A549 (cell line): Measurements from ENCODE around the gene STAMBPL1. TPM values are rescaled to one million over a fixed set of nuclear protein-coding genes. Genes with fewer than 3 reads are reported as not detected.

Source experiments
- ATAC-seq, 2 experiments: fragments of 200-7000 bp in 1 of 2; fragments of >200 bp in 1 of 2; cut with Nextera tagmentation in 1 of 2; cut with Tn5 transposase in 1 of 2; 3 replicates each; pipeline versions ENCODE4 v1.8.0 to v1.9.1; 2018 to 2020; ENCODE audit warnings: mild to moderate bottlenecking in 1 of 2, moderate library complexity in 1 of 2
- CTCF ChIA-PET: fragments of 300-600 bp; sonication (Branson Sonifier 250); formaldehyde crosslinking; extraction: SDS; loops from one replicate; lab custom pipeline; 2021; ENCODE audit warnings: antibody characterized with exemption, inconsistent platforms; lab: Yijun Ruan, JAX
- POLR2A ChIA-PET: fragments of 350-600 bp; formaldehyde crosslinking; extraction: SDS; loops from one replicate; lab custom pipeline; 2021; ENCODE audit warnings: antibody characterized with exemption, inconsistent platforms; lab: Yijun Ruan, JAX
- DNase-seq, 2 experiments: peaks; one replicate each; pipeline versions ENCODE4 v3.0.0 to v3.0.0-alpha.2; 2011 to 2016; ENCODE audit warnings: low read depth in 1 of 2, low spot score in 1 of 2
- FAIRE-seq: peaks from 2 replicates; lab custom pipeline; 2011; peaks lifted over from hg19 to GRCh38; lab: Jason Lieb, UNC
- H3K27ac ChIP-seq, 2 experiments: fragments of >200 bp; sonication (Bioruptor Twin); formaldehyde crosslinking; 3 replicates each; pipeline ENCODE4 v1.5.1; 2016 to 2017
- H3K4me1 ChIP-seq: fragments of >200 bp; sonication (Bioruptor Twin); formaldehyde crosslinking; 3 replicates; pipeline ENCODE4 v1.6.1; 2016
- H3K4me2 ChIP-seq: fragments of >200 bp; sonication (Bioruptor Twin); formaldehyde crosslinking; 3 replicates; pipeline ENCODE4 v1.6.1; 2016
- H3K4me3 ChIP-seq: fragments of >200 bp; sonication (Bioruptor Twin); formaldehyde crosslinking; 3 replicates; pipeline ENCODE4 v1.5.1; 2016
- H3K9me3 ChIP-seq: fragments of >200 bp; sonication (Bioruptor Twin); formaldehyde crosslinking; 3 replicates; pipeline ENCODE4 v1.6.1; 2016
- CBX8 ChIP-seq: fragments of 200-600 bp; sonication (generic); IDR thresholded peaks from 2 replicates; pipeline ENCODE4 v1.6.1; 2016
- CTCF ChIP-seq: fragments of >200 bp; sonication (Bioruptor Twin); formaldehyde crosslinking; IDR thresholded peaks from 3 replicates; pipeline ENCODE4 v1.5.1; 2016
- EHMT2 ChIP-seq: fragments of 200-600 bp; sonication (generic); IDR thresholded peaks from 2 replicates; pipeline ENCODE4 v1.6.1; 2016; ENCODE audit warnings: antibody characterized with exemption, low read depth, mild to moderate bottlenecking, moderate library complexity
- ELK1 ChIP-seq: fragments of 150-350 bp; IDR thresholded peaks from 2 replicates; pipeline ENCODE4 v1.6.1; 2014; ENCODE audit warnings: low read depth, mild to moderate bottlenecking, low read length
- EP300 ChIP-seq, 2 experiments: fragments of >200 bp; sonication (Bioruptor Twin); formaldehyde crosslinking; IDR thresholded peaks; 2 replicates in 1 of 2; 3 replicates in 1 of 2; pipeline ENCODE4 v1.6.1; 2016 to 2017
- ESRRA ChIP-seq: fragments of 150-350 bp; IDR thresholded peaks from 2 replicates; pipeline ENCODE4 v1.6.1; 2014; ENCODE audit warnings: mild to moderate bottlenecking, low read length, borderline replicate concordance
- FOSL2 ChIP-seq, 2 experiments: fragments of 450-650 bp in 1 of 2; fragments of >200 bp in 1 of 2; sonication (Bioruptor Twin) in 1 of 2; formaldehyde crosslinking; IDR thresholded peaks; 2 replicates each; pipeline versions ENCODE4 v1.5.0 to v1.6.1; 2016 to 2020; ENCODE audit warnings: mild to moderate bottlenecking in 1 of 2, moderate library complexity in 1 of 2
- FOXS1 ChIP-seq: fragments of 250-450 bp; sonication (Bioruptor Pico); IDR thresholded peaks from 2 replicates; pipeline ENCODE4 v1.5.0; 2020; ENCODE audit warnings: mild to moderate bottlenecking, moderate library complexity
- GATA3 ChIP-seq: IDR thresholded peaks from 2 replicates; pipeline ENCODE4 v1.6.1; 2012; ENCODE audit warnings: borderline replicate concordance
- HDAC2 ChIP-seq: fragments of 200-600 bp; sonication (generic); IDR thresholded peaks from 2 replicates; pipeline ENCODE4 v1.6.1; 2016
- HEYL ChIP-seq: fragments of 250-450 bp; sonication (Bioruptor Pico); IDR thresholded peaks from 2 replicates; pipeline ENCODE4 v1.8.0; 2021; ENCODE audit warnings: mild to moderate bottlenecking, moderate library complexity
- HOXB13 ChIP-seq: fragments of 250-450 bp; sonication (Bioruptor Pico); IDR thresholded peaks from 2 replicates; pipeline ENCODE4 v1.5.0; 2020; ENCODE audit warnings: low read depth, mild to moderate bottlenecking, moderate library complexity
- MAZ ChIP-seq: fragments of 150-350 bp; IDR thresholded peaks from 2 replicates; pipeline ENCODE4 v1.6.1; 2014; ENCODE audit warnings: antibody characterized with exemption, low read depth, low read length, borderline replicate concordance
- MYC ChIP-seq: IDR thresholded peaks from 2 replicates; pipeline ENCODE4 v1.6.1; 2012; ENCODE audit warnings: mild to moderate bottlenecking, inconsistent platforms, low read length, improper control_type of control experiment, borderline replicate concordance
- NFE2L2 ChIP-seq: fragments of 150-350 bp; conservative IDR thresholded peaks from 2 replicates; pipeline ENCODE4 v1.6.1; 2014; ENCODE audit warnings: low read length
- NPAS2 ChIP-seq: fragments of 250-450 bp; sonication (Bioruptor Pico); IDR thresholded peaks from 2 replicates; pipeline ENCODE4 v1.8.0; 2022; ENCODE audit warnings: mild to moderate bottlenecking, moderate library complexity, borderline replicate concordance
- POLR2A ChIP-seq: IDR thresholded peaks from 2 replicates; pipeline ENCODE4 v1.6.1; 2012; ENCODE audit warnings: mild to moderate bottlenecking, low read length
- RARB ChIP-seq: fragments of 250-450 bp; sonication (Bioruptor Pico); IDR thresholded peaks from 2 replicates; pipeline ENCODE4 v1.8.0; 2021; ENCODE audit warnings: mild to moderate bottlenecking, moderate library complexity
- RCOR1 ChIP-seq: fragments of 150-350 bp; IDR thresholded peaks from 2 replicates; pipeline ENCODE4 v1.6.1; 2014; ENCODE audit warnings: antibody characterized with exemption, low read length, low read depth
- SMC3 ChIP-seq: fragments of >200 bp; sonication (Bioruptor Twin); formaldehyde crosslinking; IDR thresholded peaks from 3 replicates; pipeline ENCODE4 v1.6.1; 2018; ENCODE audit warnings: inconsistent platforms
- SREBF2 ChIP-seq: fragments of 450-650 bp; IDR thresholded peaks from 2 replicates; pipeline ENCODE4 v1.6.1; 2014; ENCODE audit warnings: mild to moderate bottlenecking, moderate library complexity
- TFCP2L1 ChIP-seq: fragments of 250-450 bp; sonication (Bioruptor Pico); IDR thresholded peaks from 2 replicates; pipeline ENCODE4 v1.5.0; 2021; ENCODE audit warnings: mild to moderate bottlenecking
- ZFP36 ChIP-seq: fragments of 450-650 bp; IDR thresholded peaks from 2 replicates; pipeline ENCODE4 v1.6.1; 2014; ENCODE audit warnings: borderline replicate concordance; ENCODE audit not compliant: partially characterized antibody
- ZNF302 ChIP-seq: fragments of 250-450 bp; sonication (Bioruptor Pico); IDR thresholded peaks from 2 replicates; pipeline ENCODE4 v1.9.0; 2021; ENCODE audit warnings: inconsistent platforms, mild to moderate bottlenecking, moderate library complexity
- WGBS: methylation state at CpG from one replicate; pipeline ENCODE4 v1.1.6; 2017; ENCODE audit errors: missing lambda C conversion rate; 5-methylcytosine and 5-hydroxymethylcytosine counted together
- polyA plus RNA-seq, 4 experiments: library from polyadenylated mRNA; depleted of rRNA in 3 of 4; stranded (reverse); fragments of >200 nt; fragmentation: RNase III in 1 of 4; extraction: RNeasy Plus Mini Kit Qiagen cat#74134 plus additional on column Dnase treatment in 1 of 4; gene quantifications; 2 replicates in 3 of 4; 3 replicates in 1 of 4; pipeline ENCODE4 v1.2.3, GENCODE V29; 2011 to 2017
- TF ChIP-seq, protein P1 (sequence below): fragments of >200 bp; sonication (Bioruptor Twin); formaldehyde crosslinking; IDR thresholded peaks from 3 replicates; pipeline ENCODE4 v1.6.1; 2016
- TF ChIP-seq, protein P2 (sequence below): IDR thresholded peaks from 2 replicates; pipeline ENCODE4 v1.6.1; 2012

Gene STAMBPL1
- polyA plus RNA-seq, 2 of the 4 experiments (the other 2 are of a cell fraction), result 29.0 to 32.1 TPM

DNA sequence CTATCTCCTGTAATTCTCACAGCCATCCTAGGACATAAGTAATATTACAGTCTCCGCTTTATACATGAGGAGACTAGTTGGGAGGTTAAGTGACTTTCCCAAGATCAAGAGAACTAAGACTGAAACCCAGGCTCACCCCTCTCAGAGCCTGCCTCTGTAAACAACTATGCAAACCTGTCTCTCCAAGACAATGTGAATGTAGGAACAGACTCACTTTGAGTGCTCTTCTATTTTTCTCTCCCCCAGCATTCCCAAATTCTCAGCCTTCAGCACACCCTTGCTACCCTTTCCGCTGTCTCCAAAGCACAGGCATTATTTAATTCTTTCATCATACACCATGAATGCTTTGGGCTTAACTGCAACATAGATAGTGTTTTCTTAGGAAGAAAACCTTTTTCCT lies 58.9 kb downstream of the STAMBPL1 start (continued):
- no peak for TF ChIP-seq ELK1
- TF ChIP-seq ESRRA, result no peak
- TF ChIP-seq, protein P1, sequence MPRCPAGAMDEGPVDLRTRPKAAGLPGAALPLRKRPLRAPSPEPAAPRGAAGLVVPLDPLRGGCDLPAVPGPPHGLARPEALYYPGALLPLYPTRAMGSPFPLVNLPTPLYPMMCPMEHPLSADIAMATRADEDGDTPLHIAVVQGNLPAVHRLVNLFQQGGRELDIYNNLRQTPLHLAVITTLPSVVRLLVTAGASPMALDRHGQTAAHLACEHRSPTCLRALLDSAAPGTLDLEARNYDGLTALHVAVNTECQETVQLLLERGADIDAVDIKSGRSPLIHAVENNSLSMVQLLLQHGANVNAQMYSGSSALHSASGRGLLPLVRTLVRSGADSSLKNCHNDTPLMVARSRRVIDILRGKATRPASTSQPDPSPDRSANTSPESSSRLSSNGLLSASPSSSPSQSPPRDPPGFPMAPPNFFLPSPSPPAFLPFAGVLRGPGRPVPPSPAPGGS, result no peak
- TF ChIP-seq MYC, result no peak
- no peak for TF ChIP-seq RCOR1
- no peak for TF ChIP-seq SMC3
- TF ChIP-seq, protein P2, sequence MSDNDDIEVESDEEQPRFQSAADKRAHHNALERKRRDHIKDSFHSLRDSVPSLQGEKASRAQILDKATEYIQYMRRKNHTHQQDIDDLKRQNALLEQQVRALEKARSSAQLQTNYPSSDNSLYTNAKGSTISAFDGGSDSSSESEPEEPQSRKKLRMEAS, result no peak
- TF ChIP-seq HDAC2, result no peak
- no peak for TF ChIP-seq HEYL (CRISPR knock-in tag)

- no peak for DNase-seq
- no peaks in the 10 kb centered on the region for H3K4me1 ChIP-seq
- no peak for TF ChIP-seq HOXB13 (CRISPR knock-in tag)
- no peak for TF ChIP-seq CBX8
- no peak for TF ChIP-seq SREBF2
- TF ChIP-seq ZFP36, result no peak
- no peak for TF ChIP-seq TFCP2L1 (CRISPR knock-in tag)
- TF ChIP-seq RARB (CRISPR knock-in tag), result no peak
- no peak for TF ChIP-seq GATA3
- no peak for TF ChIP-seq HEYL (CRISPR knock-in tag)
- TF ChIP-seq, protein P2, result no peak
- TF ChIP-seq FOSL2 (IDR thresholded peaks at IDR 0.05), result no peak
- TF ChIP-seq FOSL2 (CRISPR knock-in tag; IDR thresholded peaks at IDR 0.05), result no peak
- TF ChIP-seq NFE2L2, result no peak
- no peak for TF ChIP-seq POLR2A
- TF ChIP-seq FOXS1, result no peak
- no peak for TF ChIP-seq CTCF
- TF ChIP-seq ZNF302, result no peak
- TF ChIP-seq EHMT2, result no peak
- TF ChIP-seq NPAS2 (CRISPR knock-in tag), result no peak
- TF ChIP-seq EP300 (IDR thresholded peaks at IDR 0.05), result no peak
- TF ChIP-seq MAZ, result no peak
- TF ChIP-seq, all 56 proteins: peak for 0
- ATAC-seq (no peak), FAIRE-seq (no peak)
- WGBS, result 88% methylated on average over 6 of the region's 6 CpGs
- Histone ChIP-seq H3K27ac (no peak overlapping the region), H3K9me3 (no peaks in the 10 kb centered on the region), H3K4me3 (no peak overlapping the region), H3K4me2 (no peak overlapping the region)
- CTCF ChIA-PET, result interaction anchor here (2.1 to 6.8 kb wide), 3 partner anchors 7 to 106 kb away, joined by 7 to 93 read pairs (median 36); no protein-coding TSS in a partner anchor
- POLR2A ChIA-PET, result no interaction called here
These were observed 61.0 kb downstream of the STAMBPL1 start for GRCh38 chr10:88941026-88941425.
